Umbilical cord (tissue), 2 donors: ENCODE data around the gene RCBTB2. TPM values are rescaled to one million over a fixed set of nuclear protein-coding genes. Genes with fewer than 3 reads are reported as not detected.
"Not testable (repeated sequence)": the region's sequence is repeated elsewhere in the genome, so short reads cannot be mapped to it uniquely, and the experiment has no call there.

Experiments
- DNase-seq: peaks from one replicate; pipeline ENCODE4 v3.0.0-alpha.2; 2015; ENCODE audit warnings: low spot score
- total RNA-seq: library from RNA; depleted of rRNA; stranded (reverse); fragments of >200 nt; gene quantifications from one replicate; pipeline ENCODE4 v1.2.3, GENCODE V29; 2014; ENCODE audit warnings: low replicate concordance; ENCODE audit not compliant: insufficient read depth

RCBTB2 gene
- total RNA-seq: 25.0 TPM

DNA sequence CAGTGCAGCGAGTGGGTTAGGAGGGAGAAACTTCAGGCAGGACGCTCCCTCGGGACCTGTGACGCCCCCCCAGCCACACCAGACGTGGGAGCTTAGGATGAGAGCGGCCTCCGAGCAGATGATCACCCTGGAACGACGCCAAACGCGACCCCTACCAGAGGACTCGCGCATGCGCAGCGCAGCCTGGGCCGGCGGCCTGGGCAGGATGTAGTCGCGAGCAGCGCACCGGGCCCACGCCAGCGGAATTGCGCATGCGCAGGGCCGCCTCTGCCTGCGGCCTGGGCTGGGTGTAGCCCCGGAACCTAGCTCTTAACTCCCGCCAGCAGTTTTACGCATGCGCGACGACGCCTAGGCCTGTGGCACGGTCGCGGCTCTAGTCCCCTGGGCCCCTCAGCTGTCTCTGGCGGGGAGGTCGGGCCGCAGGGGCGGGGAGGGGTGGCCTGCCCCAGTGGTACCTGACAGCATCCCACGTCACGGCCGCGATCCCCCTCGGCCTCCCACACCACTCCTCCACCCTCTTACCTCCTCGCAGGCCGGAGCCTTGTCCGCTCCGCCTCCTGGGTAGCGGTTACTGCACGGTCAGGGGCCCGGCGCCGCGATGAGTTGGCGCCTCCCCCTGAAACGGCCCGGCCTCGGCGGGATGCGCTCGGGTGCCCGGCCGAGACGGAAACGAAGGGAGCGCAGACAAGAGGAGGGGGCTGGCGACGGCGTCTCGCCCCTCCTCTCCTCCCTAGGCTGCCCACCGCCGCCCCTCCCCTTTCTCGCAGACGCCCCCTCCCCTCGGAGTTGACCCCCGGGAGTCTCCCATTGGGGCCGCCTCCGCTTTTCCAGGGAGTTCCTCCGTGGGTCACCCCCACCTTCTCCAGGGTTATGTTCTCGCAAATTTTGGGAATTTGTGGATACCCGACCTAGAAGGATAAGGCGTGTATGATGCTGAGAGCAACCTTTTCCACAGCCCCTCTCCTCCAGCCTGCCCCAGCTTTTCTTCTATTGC lies at the start of gene RCBTB2:
Gene RCBTB2 (minus strand): TSS at position 575 of the 994 bp plus-strand sequence. CDS start 11,141 bp downstream, outside the sequence.
- DNase-seq: peak; percentile 99

GRCh38 chr13:48582084-48582483 lies 49.2 kb upstream of the RCBTB2 start:
- no peak for DNase-seq

- DNase-seq: no peak
Observed at GRCh38 chr13:48580896-48581295, 48.0 kb upstream of the RCBTB2 start.

DNA sequence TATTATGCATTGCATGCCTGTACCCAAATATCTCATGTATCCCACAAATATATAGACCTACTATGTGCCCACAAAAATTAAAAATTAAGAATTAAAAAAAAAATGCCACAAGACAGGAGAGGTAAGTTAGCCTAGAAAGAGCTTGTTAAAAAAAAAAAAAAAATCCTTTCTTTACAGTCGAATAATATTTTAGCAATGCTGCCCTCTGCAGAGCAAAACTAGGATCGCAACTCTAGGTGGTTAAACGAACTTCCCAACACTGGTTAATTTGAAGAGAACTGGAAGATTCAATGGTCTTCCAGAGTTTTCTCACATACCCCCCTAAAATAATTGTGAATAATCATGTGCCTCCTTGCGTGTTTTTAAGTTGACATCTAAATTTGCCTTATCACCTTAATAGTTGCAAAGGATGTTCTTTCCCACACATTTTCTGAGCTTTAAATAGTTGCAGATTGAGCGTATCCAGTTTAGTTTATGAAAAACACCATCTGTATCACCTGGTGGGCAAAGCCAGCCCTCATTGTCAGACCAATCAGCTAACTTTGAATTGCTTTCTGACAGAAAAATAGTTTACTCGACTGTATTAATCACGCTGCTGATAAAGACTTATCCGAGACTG lies 47.4 kb upstream of the RCBTB2 start:
- DNase-seq: peak; percentile 75

- not testable (repeated sequence) for DNase-seq
Observed at GRCh38 chr13:48579919-48580180, 47.0 kb upstream of the RCBTB2 start.

DNA sequence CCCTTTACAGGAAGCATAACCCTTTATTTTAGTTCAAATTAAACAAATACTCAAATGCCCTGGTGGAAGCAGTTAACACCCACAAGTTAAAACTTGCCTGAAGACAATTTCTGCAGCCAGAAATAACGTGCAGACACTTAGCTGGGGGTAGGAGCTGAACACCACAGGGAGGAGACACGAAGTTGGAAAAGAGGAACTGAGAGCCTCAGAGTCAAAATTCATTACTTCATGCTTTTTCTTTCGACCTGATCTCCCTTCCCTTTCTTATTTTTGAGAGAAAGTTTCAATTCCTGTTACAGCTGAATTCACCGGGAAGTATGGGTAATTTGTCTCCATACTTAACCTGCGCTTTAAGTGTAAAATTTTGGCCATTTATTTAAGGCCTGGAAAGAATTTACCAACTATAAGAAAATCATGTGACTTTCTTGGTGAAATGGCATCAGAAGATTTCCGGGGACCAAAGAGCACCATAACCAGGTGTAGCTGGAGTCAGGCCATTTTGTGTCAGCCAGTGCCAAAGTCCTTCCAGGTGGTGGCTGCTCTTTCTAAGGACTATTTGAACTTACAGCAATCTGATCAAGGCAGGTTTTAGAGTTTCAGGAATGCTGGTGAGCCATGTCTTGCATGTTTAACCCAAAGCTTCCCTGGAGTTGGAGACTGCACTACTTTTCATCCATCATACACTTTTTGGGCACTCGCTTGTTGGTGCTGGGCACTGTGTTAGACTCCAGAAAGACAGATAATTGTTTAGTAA lies 46.5 kb upstream of the RCBTB2 start:
- DNase-seq: peak; percentile 51

- no peak for DNase-seq
Observed at GRCh38 chr13:48578516-48579164, 45.8 kb upstream of the RCBTB2 start.

- no peak for DNase-seq
Observed at GRCh38 chr13:48576448-48577010, 43.6 kb upstream of the RCBTB2 start.

DNA sequence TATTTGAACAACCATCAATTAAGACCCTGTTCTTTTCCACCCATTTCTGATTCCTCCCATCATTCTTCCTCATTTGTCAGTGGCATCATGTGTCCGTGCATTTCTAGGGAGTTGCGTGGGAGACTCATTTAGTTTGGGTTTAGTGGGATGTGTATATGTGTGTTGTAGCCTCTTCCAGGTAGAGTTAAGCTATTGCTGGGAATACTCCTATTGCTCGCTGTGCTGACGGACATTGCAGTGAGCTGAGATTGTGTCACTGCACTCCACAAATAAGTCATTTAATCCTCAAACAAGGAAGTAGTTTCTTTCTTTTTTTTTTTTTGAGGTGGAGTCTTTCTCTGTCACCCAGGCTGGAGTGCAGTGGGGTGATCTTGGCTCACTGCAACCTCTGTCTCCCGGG lies 42.2 kb upstream of the RCBTB2 start:
- no peak for DNase-seq

DNA sequence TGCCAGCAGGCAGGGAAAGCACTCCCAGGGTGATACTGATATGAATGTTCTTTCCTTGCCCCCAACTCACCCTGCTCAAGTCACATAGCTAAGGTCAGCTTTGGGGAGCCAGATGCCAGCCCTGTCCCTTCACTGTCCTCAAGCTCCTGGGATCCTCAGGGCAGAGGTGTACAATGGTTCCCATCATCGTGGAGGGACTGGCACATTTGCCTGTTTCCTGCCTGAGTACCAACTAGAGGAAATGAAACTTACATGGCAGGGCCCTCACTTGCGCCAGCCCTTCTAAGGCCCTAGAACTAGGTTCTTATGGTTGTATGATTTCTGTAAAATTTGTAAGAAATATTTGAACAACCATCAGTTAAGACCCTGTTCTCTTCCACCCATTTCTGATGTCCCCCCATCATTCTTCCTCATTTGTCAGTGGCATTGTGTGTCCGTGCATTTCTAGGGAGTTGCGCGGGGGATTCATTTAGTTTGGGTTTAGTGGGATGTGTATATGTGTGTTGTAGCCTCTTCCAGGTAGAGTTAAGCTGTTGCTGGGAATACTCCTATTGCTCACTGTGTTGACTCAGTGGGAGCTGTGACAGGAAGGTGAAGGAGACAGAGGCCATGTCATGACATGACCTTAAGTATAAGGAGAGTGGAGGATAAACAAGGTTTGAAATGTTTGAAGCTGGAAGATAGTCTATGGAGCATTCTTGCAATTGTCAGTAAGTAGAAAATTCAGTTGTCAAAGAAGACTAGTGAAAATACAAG lies 41.3 kb upstream of the RCBTB2 start:
- no peak for DNase-seq

- DNase-seq: no peak
Observed at GRCh38 chr13:48573213-48574007, 40.5 kb upstream of the RCBTB2 start.

DNA sequence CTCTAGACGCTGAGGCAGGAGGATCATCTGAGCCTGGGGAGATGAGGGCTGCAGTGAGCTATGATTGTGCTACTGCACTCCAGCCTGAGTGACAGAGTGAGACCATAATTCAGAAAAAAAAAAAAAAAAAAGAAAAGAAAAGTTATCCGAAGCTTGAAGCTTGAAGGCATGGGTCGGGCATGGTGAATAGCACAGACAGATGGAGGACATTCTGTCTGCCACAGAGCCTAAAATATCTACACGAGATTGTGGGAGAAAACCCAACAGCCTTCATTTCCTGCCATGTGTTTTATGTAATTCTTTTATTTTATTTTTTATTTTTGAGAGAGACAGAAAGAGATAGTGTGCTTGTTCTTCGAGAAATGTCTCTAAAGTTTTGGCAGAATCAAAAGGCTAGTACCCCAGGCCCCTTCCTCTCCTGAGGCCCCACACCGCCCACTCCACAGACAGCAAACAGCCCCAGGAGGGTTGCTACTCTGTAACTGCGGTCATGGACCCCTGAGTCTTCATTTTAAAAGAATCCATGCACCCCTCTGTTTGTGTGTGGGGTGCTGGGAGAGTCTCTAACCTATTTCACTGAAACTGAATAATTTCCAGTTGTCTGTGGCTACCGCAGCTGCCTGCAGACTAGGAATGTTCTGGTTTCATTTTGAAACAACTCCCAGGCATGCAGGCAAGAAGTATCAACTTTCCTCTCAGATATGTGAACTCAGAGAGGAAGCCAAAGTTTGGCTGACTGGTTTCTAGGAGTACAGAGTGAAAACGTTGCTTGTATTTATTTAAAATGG lies 38.4 kb upstream of the RCBTB2 start:
- DNase-seq: peak; percentile 87

- no peak for DNase-seq
Observed at GRCh38 chr13:48570216-48570828, 37.4 kb upstream of the RCBTB2 start.

DNA sequence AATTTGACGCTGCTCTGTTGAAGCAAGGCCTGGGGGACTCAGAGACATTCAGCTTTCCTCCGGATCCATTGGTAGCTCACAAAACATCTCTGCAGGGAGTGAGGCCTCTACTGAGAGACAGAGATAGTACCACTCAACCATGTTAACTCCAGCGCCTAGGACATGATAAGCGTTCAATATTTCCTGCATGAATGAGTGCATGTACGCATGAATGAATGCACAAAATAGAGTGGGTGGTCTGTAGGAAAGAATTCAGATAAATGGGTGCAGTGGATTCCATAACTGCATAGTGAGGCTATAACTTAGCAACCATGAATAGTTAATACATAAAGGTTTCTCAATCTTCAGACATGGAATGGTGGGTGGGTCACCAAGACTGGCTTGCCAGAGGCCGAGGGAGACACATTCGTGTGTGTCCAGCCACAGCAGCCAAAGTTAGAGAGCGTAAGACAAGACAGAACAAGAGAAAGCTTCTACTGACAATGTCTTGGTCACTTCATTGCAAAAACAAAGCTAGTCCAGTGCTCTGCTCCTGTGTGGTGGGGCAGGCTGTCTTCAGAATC lies 36.3 kb upstream of the RCBTB2 start:
- DNase-seq: no peak

DNA sequence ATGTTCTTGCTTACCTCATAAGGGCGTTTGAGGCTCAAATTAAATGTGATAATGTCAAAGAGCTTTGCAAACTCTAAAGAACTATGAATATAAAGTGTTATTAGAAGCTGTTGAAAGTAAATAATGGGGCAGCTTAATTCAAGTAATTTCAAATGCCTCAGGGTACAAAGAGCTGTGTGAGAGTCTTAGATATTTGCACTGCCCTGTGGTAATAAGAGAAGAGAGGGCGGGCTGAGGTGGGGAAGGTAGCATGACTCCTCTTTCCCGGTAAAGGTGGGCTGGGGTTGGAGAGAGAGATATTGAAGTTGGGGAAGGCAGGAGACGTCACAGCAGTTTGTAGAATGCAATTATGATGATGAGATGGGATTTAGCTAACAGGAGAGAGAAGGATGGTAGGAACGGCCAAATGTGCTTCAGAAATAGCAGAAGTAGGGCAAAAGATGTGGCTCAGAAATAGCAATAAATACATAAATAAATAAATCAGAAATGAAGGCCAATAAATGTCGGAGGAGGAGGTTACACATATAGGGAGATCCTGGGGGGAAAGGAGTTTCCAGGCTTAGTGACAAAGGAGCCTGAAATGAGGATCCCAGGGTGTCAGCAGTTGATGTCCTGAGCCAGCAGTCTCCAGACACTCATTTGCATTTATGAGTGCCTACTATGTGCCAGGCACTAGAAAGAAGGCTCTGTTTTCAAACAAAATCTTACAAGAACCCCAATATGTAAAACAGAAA lies 35.7 kb upstream of the RCBTB2 start:
- DNase-seq: no peak

- DNase-seq: peak; percentile 91
Observed at GRCh38 chr13:48567515-48568369, 34.9 kb upstream of the RCBTB2 start.

- peak; percentile 63 for DNase-seq
Observed at GRCh38 chr13:48564056-48564455, 31.2 kb upstream of the RCBTB2 start.
